IPS-18a (cell line): ENCODE results near the gene MMEL1.
"Not testable (repeated sequence)": the region's sequence is repeated elsewhere in the genome, so short reads cannot be mapped to it uniquely, and the experiment has no call there.

Source experiments
- H3K27ac ChIP-seq: one replicate; pipeline ENCODE4 v1.5.1; 2013; ENCODE audit warnings: low read length
- H3K27me3 ChIP-seq: one replicate; pipeline ENCODE4 v1.6.1; 2013; ENCODE audit warnings: mild to moderate bottlenecking, low read length; ENCODE audit not compliant: control insufficient read depth, insufficient read depth
- H3K36me3 ChIP-seq: one replicate; pipeline ENCODE4 v1.6.1; 2013; ENCODE audit warnings: low read depth, low read length; ENCODE audit not compliant: control insufficient read depth
- H3K4me1 ChIP-seq: one replicate; pipeline ENCODE4 v1.6.1; 2013; ENCODE audit warnings: low read depth, low read length; ENCODE audit not compliant: control insufficient read depth
- H3K4me3 ChIP-seq: one replicate; pipeline ENCODE4 v1.5.1; 2013; ENCODE audit warnings: low read length
- H3K9ac ChIP-seq: one replicate; pipeline ENCODE4 v1.6.1; 2013; ENCODE audit warnings: mild to moderate bottlenecking, low read length, moderate library complexity
- H3K9me3 ChIP-seq: one replicate; pipeline ENCODE4 v1.6.1; 2013; ENCODE audit warnings: low read depth, low read length; ENCODE audit not compliant: control insufficient read depth

The MMEL1 gene

GRCh38 chr1:2583331-2583791 lies 49.5 kb downstream of the MMEL1 start:
- Histone ChIP-seq H3K36me3 (no peaks in the 10 kb centered on the region), H3K4me3 (no peak overlapping the region), H3K9me3 (no peaks in the 10 kb centered on the region), H3K27ac (no peak overlapping the region), H3K9ac (no peak overlapping the region), H3K27me3 (no peaks in the 10 kb centered on the region), H3K4me1 (peaks cover 4% of the 10 kb centered on the region)

GRCh38 chr1:2582391-2582790 lies 50.4 kb downstream of the MMEL1 start:
- peaks cover 7% of the 10 kb centered on the region for H3K4me1 ChIP-seq
- no peaks in the 10 kb centered on the region for H3K9me3 ChIP-seq
- H3K36me3 ChIP-seq = no peaks in the 10 kb centered on the region
- H3K27ac ChIP-seq = no peak overlapping the region
- no peak overlapping the region for H3K4me3 ChIP-seq
- H3K27me3 ChIP-seq = no peaks in the 10 kb centered on the region
- no peak overlapping the region for H3K9ac ChIP-seq

- no peak overlapping the region for H3K27ac ChIP-seq
- H3K9me3 ChIP-seq = no peaks in the 10 kb centered on the region
- H3K4me3 ChIP-seq = no peak overlapping the region
- H3K27me3 ChIP-seq = no peaks in the 10 kb centered on the region
- peaks cover 7% of the 10 kb centered on the region for H3K4me1 ChIP-seq
- no peak overlapping the region for H3K9ac ChIP-seq
- no peaks in the 10 kb centered on the region for H3K36me3 ChIP-seq
Measured at GRCh38 chr1:2580691-2581090, 52.1 kb downstream of the MMEL1 start.

- Histone ChIP-seq H3K27me3 (no peaks in the 10 kb centered on the region), H3K9me3 (no peaks in the 10 kb centered on the region), H3K36me3 (no peaks in the 10 kb centered on the region), H3K4me3 (no peak overlapping the region), H3K27ac (no peak overlapping the region), H3K9ac (no peak overlapping the region), H3K4me1 (peaks cover 4% of the 10 kb centered on the region)
Measured at GRCh38 chr1:2578758-2579118, 54.1 kb downstream of the MMEL1 start.

GRCh38 chr1:2577565-2578075 lies 55.2 kb downstream of the MMEL1 start:
- H3K27me3 ChIP-seq, H3K9ac ChIP-seq, H3K9me3 ChIP-seq, H3K4me1 ChIP-seq, H3K36me3 ChIP-seq, H3K27ac ChIP-seq, H3K4me3 ChIP-seq: not testable (repeated sequence)

GRCh38 chr1:2575801-2576663 lies 56.8 kb downstream of the MMEL1 start:
- H3K9ac ChIP-seq = no peak overlapping the region
- no peaks in the 10 kb centered on the region for H3K36me3 ChIP-seq
- H3K4me3 ChIP-seq = no peak overlapping the region
- H3K27ac ChIP-seq = no peak overlapping the region
- H3K27me3 ChIP-seq = no peaks in the 10 kb centered on the region
- H3K9me3 ChIP-seq = no peaks in the 10 kb centered on the region
- peaks cover 4% of the 10 kb centered on the region for H3K4me1 ChIP-seq

- H3K9ac ChIP-seq = no peak overlapping the region
- H3K4me3 ChIP-seq = no peak overlapping the region
- no peaks in the 10 kb centered on the region for H3K9me3 ChIP-seq
- H3K27ac ChIP-seq = no peak overlapping the region
- peaks cover 4% of the 10 kb centered on the region for H3K4me1 ChIP-seq
- no peaks in the 10 kb centered on the region for H3K36me3 ChIP-seq
- no peaks in the 10 kb centered on the region for H3K27me3 ChIP-seq
Measured at GRCh38 chr1:2574350-2574749, 58.5 kb downstream of the MMEL1 start.

GRCh38 chr1:2573250-2573920 lies 59.4 kb downstream of the MMEL1 start:
- H3K4me3 ChIP-seq = no peak overlapping the region
- H3K9ac ChIP-seq = no peak overlapping the region
- no peak overlapping the region for H3K27ac ChIP-seq
- no peaks in the 10 kb centered on the region for H3K27me3 ChIP-seq
- H3K36me3 ChIP-seq = no peaks in the 10 kb centered on the region
- H3K9me3 ChIP-seq = no peaks in the 10 kb centered on the region
- H3K4me1 ChIP-seq = peaks cover 3% of the 10 kb centered on the region

GRCh38 chr1:2571348-2571747 lies 61.5 kb downstream of the MMEL1 start:
- H3K27me3 ChIP-seq = no peaks in the 10 kb centered on the region
- H3K27ac ChIP-seq = no peak overlapping the region
- no peaks in the 10 kb centered on the region for H3K9me3 ChIP-seq
- no peaks in the 10 kb centered on the region for H3K4me1 ChIP-seq
- no peak overlapping the region for H3K9ac ChIP-seq
- H3K4me3 ChIP-seq = no peak overlapping the region
- no peaks in the 10 kb centered on the region for H3K36me3 ChIP-seq

GRCh38 chr1:2570332-2570731 lies 62.5 kb downstream of the MMEL1 start:
- no peak overlapping the region for H3K9ac ChIP-seq
- no peak overlapping the region for H3K4me3 ChIP-seq
- no peaks in the 10 kb centered on the region for H3K27me3 ChIP-seq
- H3K36me3 ChIP-seq = no peaks in the 10 kb centered on the region
- H3K27ac ChIP-seq = no peak overlapping the region
- no peaks in the 10 kb centered on the region for H3K4me1 ChIP-seq
- H3K9me3 ChIP-seq = no peaks in the 10 kb centered on the region

- not testable (repeated sequence) for H3K9ac ChIP-seq, H3K9me3 ChIP-seq, H3K36me3 ChIP-seq, H3K4me1 ChIP-seq, H3K27ac ChIP-seq, H3K27me3 ChIP-seq, H3K4me3 ChIP-seq
Measured at GRCh38 chr1:2569703-2570102, 63.1 kb downstream of the MMEL1 start.
